Colonic mucosa (tissue), 4 donors: ENCODE data around the gene MON1B. TPM values are rescaled to one million over a fixed set of nuclear protein-coding genes. Genes with fewer than 3 reads are reported as not detected.
A peak's percentile ranks its signal among the peaks of the same experiment; 100 is the strongest.

Experiments used
- DNase-seq: peaks from one replicate; pipeline ENCODE4 v3.0.0-alpha.2; 2020
- H3K27ac ChIP-seq: fragments of 200-600 bp; one replicate; pipeline ENCODE4 v1.8.0; 2021
- H3K27me3 ChIP-seq: fragments of 200-600 bp; one replicate; pipeline ENCODE4 v1.8.0; 2021
- H3K36me3 ChIP-seq: fragments of 200-600 bp; one replicate; pipeline ENCODE4 v1.8.0; 2021
- H3K4me1 ChIP-seq: fragments of 200-600 bp; one replicate; pipeline ENCODE4 v1.8.0; 2021; ENCODE audit warnings: mild to moderate bottlenecking
- H3K4me3 ChIP-seq: fragments of 200-600 bp; one replicate; pipeline ENCODE4 v1.8.0; 2021
- H3K9ac ChIP-seq, 2 donors: one replicate each; pipeline ENCODE4 v1.7.0; 2013; ENCODE audit warnings: control low read depth in 2 of 2, low read depth in 2 of 2, low read length in 2 of 2
- H3K9me3 ChIP-seq: fragments of 200-600 bp; one replicate; pipeline ENCODE4 v1.8.0; 2021
- intact Hi-C: fragments of 100-400 bp; cut with DNase I; formaldehyde crosslinking; loops from one replicate; pipeline ENCODE4 v1.14.1; 2022
- total RNA-seq, 2 donors: library from RNA; stranded (reverse); fragmentation: NEBNext Ultra II Directional in 1 of 2; extraction: Animal tissue kit (Norgen Biotek cat#: 25700) in 1 of 2; gene quantifications; one replicate each; pipeline ENCODE4 v1.2.1, GENCODE V29; 2021
- TF ChIP-seq, protein P1 (sequence below): fragments of 200-600 bp; IDR thresholded peaks from one replicate; pipeline ENCODE4 v1.8.0; 2022; ENCODE audit warnings: antibody characterized with exemption, mild to moderate bottlenecking
- donor health status: healthy.
- donor health status: DM: no; HTN: no; CAD: no.
- donor health status: DM: no; HTN: no; CAD: no.

MON1B gene
- total RNA-seq, 2 donors from 2014 or later: 69.6 to 103 TPM

GRCh38 chr16:77223184-77223583 lies 32.2 kb downstream of the MON1B start:
- DNase-seq: peak; percentile 25

GRCh38 chr16:77225182-77225581 lies 34.2 kb downstream of the MON1B start:
- no peak overlapping the region for H3K27ac ChIP-seq
- no peaks in the 10 kb centered on the region for H3K9me3 ChIP-seq
- no peak for DNase-seq
- no peaks in the 10 kb centered on the region for H3K36me3 ChIP-seq
- no peak overlapping the region for H3K9ac ChIP-seq
- no peak overlapping the region for H3K4me3 ChIP-seq
- TF ChIP-seq, protein P1, sequence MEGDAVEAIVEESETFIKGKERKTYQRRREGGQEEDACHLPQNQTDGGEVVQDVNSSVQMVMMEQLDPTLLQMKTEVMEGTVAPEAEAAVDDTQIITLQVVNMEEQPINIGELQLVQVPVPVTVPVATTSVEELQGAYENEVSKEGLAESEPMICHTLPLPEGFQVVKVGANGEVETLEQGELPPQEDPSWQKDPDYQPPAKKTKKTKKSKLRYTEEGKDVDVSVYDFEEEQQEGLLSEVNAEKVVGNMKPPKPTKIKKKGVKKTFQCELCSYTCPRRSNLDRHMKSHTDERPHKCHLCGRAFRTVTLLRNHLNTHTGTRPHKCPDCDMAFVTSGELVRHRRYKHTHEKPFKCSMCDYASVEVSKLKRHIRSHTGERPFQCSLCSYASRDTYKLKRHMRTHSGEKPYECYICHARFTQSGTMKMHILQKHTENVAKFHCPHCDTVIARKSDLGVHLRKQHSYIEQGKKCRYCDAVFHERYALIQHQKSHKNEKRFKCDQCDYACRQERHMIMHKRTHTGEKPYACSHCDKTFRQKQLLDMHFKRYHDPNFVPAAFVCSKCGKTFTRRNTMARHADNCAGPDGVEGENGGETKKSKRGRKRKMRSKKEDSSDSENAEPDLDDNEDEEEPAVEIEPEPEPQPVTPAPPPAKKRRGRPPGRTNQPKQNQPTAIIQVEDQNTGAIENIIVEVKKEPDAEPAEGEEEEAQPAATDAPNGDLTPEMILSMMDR: no peak
- no peaks in the 10 kb centered on the region for H3K27me3 ChIP-seq
- intact Hi-C loops: no loop called here
- H3K4me1 ChIP-seq: no peaks in the 10 kb centered on the region

More at GRCh38 chr16:77223184-77223583, 32.2 kb downstream of the MON1B start:
- TF ChIP-seq, protein P1: no peak
- Histone ChIP-seq H3K36me3 (no peaks in the 10 kb centered on the region), H3K27ac (no peak overlapping the region), H3K4me1 (no peaks in the 10 kb centered on the region), H3K9me3 (no peaks in the 10 kb centered on the region), H3K27me3 (no peaks in the 10 kb centered on the region), H3K9ac (no peak overlapping the region), H3K4me3 (no peak overlapping the region)
- intact Hi-C loops: no loop called here

- H3K9ac ChIP-seq: no peak overlapping the region
- no peak overlapping the region for H3K4me3 ChIP-seq
- no peaks in the 10 kb centered on the region for H3K4me1 ChIP-seq
- H3K36me3 ChIP-seq: no peaks in the 10 kb centered on the region
- no peaks in the 10 kb centered on the region for H3K27me3 ChIP-seq
- DNase-seq: no peak
- H3K27ac ChIP-seq: no peak overlapping the region
- intact Hi-C loops: no loop called here
- TF ChIP-seq, protein P1: no peak
- no peaks in the 10 kb centered on the region for H3K9me3 ChIP-seq
These were observed 36.8 kb downstream of the MON1B start for GRCh38 chr16:77227745-77228144.

GRCh38 chr16:77231047-77231446 lies 40.1 kb downstream of the MON1B start:
- H3K9ac ChIP-seq: no peak overlapping the region
- no peaks in the 10 kb centered on the region for H3K4me1 ChIP-seq
- no peak overlapping the region for H3K4me3 ChIP-seq
- intact Hi-C loops: no loop called here
- TF ChIP-seq, protein P1: no peak
- no peaks in the 10 kb centered on the region for H3K36me3 ChIP-seq
- H3K27me3 ChIP-seq: no peaks in the 10 kb centered on the region
- H3K9me3 ChIP-seq: no peaks in the 10 kb centered on the region
- no peak for DNase-seq
- H3K27ac ChIP-seq: no peak overlapping the region

DNA sequence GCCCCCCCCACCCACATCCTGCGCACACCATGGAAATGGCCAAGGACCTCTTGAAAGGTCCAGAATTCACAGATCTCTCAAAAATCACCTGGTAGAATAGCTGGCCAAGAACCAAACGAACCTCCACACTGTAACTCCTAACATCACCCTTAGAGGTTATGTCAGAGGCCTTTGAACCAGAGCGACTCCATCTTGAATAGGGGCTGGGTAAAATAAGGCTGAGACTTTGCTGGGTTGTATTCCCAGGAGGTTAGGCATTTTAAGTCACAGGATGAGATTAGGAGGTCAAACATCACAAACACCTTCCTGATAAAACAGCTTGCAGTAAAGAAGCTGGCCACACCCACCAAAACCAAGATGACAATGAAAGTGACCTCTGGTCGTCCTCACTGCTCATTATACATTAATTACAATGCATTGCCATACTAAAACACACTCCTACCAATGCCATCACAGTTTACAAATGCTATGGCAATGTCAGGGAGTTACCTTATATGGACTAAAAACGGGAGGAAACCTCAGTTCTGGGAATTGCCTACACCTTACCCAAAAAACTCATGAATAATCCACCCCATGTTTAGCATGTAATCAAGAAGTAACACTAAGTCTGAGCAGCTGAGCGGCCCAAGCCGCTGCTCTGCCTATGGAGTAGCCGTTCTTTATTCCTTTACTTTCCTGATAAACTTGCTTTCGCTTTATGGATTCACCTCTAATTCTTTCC lies 43.0 kb downstream of the MON1B start:
- H3K9ac ChIP-seq: no peak overlapping the region
- intact Hi-C loops: no loop called here
- no peaks in the 10 kb centered on the region for H3K36me3 ChIP-seq
- TF ChIP-seq, protein P1: no peak
- no peaks in the 10 kb centered on the region for H3K9me3 ChIP-seq
- H3K27me3 ChIP-seq: no peaks in the 10 kb centered on the region
- H3K4me3 ChIP-seq: no peak overlapping the region
- no peaks in the 10 kb centered on the region for H3K4me1 ChIP-seq
- no peak overlapping the region for H3K27ac ChIP-seq
- DNase-seq: no peak
